WTC11 (cell line): ENCODE measurements around the gene ADIPOQ. TPM values are rescaled to one million over a fixed set of nuclear protein-coding genes. Genes with fewer than 3 reads are reported as not detected.
"Not testable (repeated sequence)": the region's sequence is repeated elsewhere in the genome, so short reads cannot be mapped to it uniquely, and the experiment has no call there.

Experiments
- ATAC-seq: fragments of 200-7000 bp; cut with Tn5 transposase; 2 replicates; pipeline ENCODE4 v1.10.0; 2021; ENCODE audit warnings: mild to moderate bottlenecking, moderate library complexity
- CTCF ChIA-PET: fragments of 300-600 bp; sonication (Branson Sonifier 250); formaldehyde crosslinking; loops from one replicate; lab custom pipeline; 2021; ENCODE audit warnings: antibody characterized with exemption; lab: Charles Lee
- POLR2A ChIA-PET: fragments of 350-600 bp; sonication (Branson Sonifier 250); formaldehyde crosslinking; loops from one replicate; lab custom pipeline; 2021; ENCODE audit warnings: antibody characterized with exemption; lab: Charles Lee
- DNase-seq: peaks from one replicate; pipeline ENCODE4 v3.0.0; 2021; ENCODE audit warnings: low spot score
- H3K27ac Mint-ChIP-seq: 2 replicates; pipeline ENCODE4 v1.8.0; 2021; ENCODE audit warnings: mixed read lengths
- H3K27me3 Mint-ChIP-seq: 2 replicates; pipeline ENCODE4 v1.8.0; 2021; ENCODE audit warnings: low read depth, mild to moderate bottlenecking, moderate library complexity, mixed read lengths
- H3K36me3 Mint-ChIP-seq: 2 replicates; pipeline ENCODE4 v1.8.0; 2021; ENCODE audit warnings: mixed read lengths
- H3K4me1 Mint-ChIP-seq: 2 replicates; pipeline ENCODE4 v1.8.0; 2022; ENCODE audit warnings: mixed read lengths
- H3K4me3 Mint-ChIP-seq: 2 replicates; pipeline ENCODE4 v1.8.0; 2021; ENCODE audit warnings: mild to moderate bottlenecking, moderate library complexity, mixed read lengths
- H3K9me3 Mint-ChIP-seq: 2 replicates; pipeline ENCODE4 v1.8.0; 2021; ENCODE audit warnings: mixed read lengths
- CREM ChIP-seq: sonication (generic); formaldehyde crosslinking; IDR thresholded peaks from 2 replicates; pipeline ENCODE4 v1.8.1; 2022; ENCODE audit warnings: mild to moderate bottlenecking, missing genetic modification reagents, moderate library complexity
- ETV6 ChIP-seq: sonication (generic); formaldehyde crosslinking; IDR thresholded peaks from 2 replicates; pipeline ENCODE4 v1.8.1; 2022; ENCODE audit warnings: mild to moderate bottlenecking, missing genetic modification reagents
- HMGXB4 ChIP-seq: sonication (generic); formaldehyde crosslinking; IDR thresholded peaks from 2 replicates; pipeline ENCODE4 v1.8.1; 2023; ENCODE audit warnings: mild to moderate bottlenecking, moderate library complexity, missing genetic modification reagents
- JAZF1 ChIP-seq: fragments of 250-450 bp; sonication (Bioruptor Pico); IDR thresholded peaks from 2 replicates; pipeline ENCODE4 v1.9.0; 2021; ENCODE audit warnings: moderate library complexity, mild to moderate bottlenecking, inconsistent platforms
- NFE2L1 ChIP-seq: sonication (generic); formaldehyde crosslinking; IDR thresholded peaks from 2 replicates; pipeline ENCODE4 v1.8.1; 2023; ENCODE audit warnings: missing genetic modification reagents
- SMAD4 ChIP-seq: sonication (generic); formaldehyde crosslinking; IDR thresholded peaks from 2 replicates; pipeline ENCODE4 v1.8.0; 2022; ENCODE audit warnings: mild to moderate bottlenecking, missing genetic modification reagents
- TEAD1 ChIP-seq: sonication (generic); formaldehyde crosslinking; IDR thresholded peaks from 2 replicates; pipeline ENCODE4 v1.8.0; 2022; ENCODE audit warnings: mild to moderate bottlenecking, missing genetic modification reagents
- USF1 ChIP-seq: sonication (generic); formaldehyde crosslinking; IDR thresholded peaks from 2 replicates; pipeline ENCODE4 v1.8.0; 2022; ENCODE audit warnings: mild to moderate bottlenecking, missing genetic modification reagents
- ZNF232 ChIP-seq: sonication (generic); formaldehyde crosslinking; IDR thresholded peaks from 2 replicates; pipeline ENCODE4 v1.8.0; 2022; ENCODE audit warnings: mild to moderate bottlenecking, missing genetic modification reagents
- ZNF263 ChIP-seq: sonication (generic); formaldehyde crosslinking; IDR thresholded peaks from 2 replicates; pipeline ENCODE4 v1.8.1; 2022; ENCODE audit warnings: low read depth, mild to moderate bottlenecking, moderate library complexity, missing genetic modification reagents
- ZNF512 ChIP-seq: sonication (generic); formaldehyde crosslinking; IDR thresholded peaks from 2 replicates; pipeline ENCODE4 v1.8.1; 2022; ENCODE audit warnings: missing genetic modification reagents, borderline replicate concordance
- total RNA-seq: library from RNA; stranded (reverse); gene quantifications from 3 replicates; pipeline ENCODE4 v1.2.3, GENCODE V29; 2021
- TF ChIP-seq, protein P1 (sequence below): sonication (generic); formaldehyde crosslinking; IDR thresholded peaks from 2 replicates; pipeline ENCODE4 v1.8.1; 2023; ENCODE audit warnings: mild to moderate bottlenecking, missing genetic modification reagents
- TF ChIP-seq, protein P2 (sequence below): fragments of 250-450 bp; sonication (Bioruptor Pico); IDR thresholded peaks from 2 replicates; pipeline ENCODE4 v1.9.0; 2021; ENCODE audit warnings: mild to moderate bottlenecking, borderline replicate concordance
- TF ChIP-seq, protein P3 (sequence below): sonication (generic); formaldehyde crosslinking; IDR thresholded peaks from 2 replicates; pipeline ENCODE4 v1.8.1; 2022; ENCODE audit warnings: mild to moderate bottlenecking, moderate library complexity, missing genetic modification reagents
- TF ChIP-seq, protein P4 (sequence below): sonication (generic); formaldehyde crosslinking; IDR thresholded peaks from 2 replicates; pipeline ENCODE4 v1.8.1; 2022; ENCODE audit warnings: low read depth, mild to moderate bottlenecking, moderate library complexity, missing genetic modification reagents, borderline replicate concordance

ADIPOQ gene
- total RNA-seq, 1 experiment from 2014 or later: not detected

GRCh38 chr3:186802701-186803100 is 39.8 kb upstream of the ADIPOQ start (continued):
- TF ChIP-seq USF1 (CRISPR knock-in tag): no peak
- no peak for TF ChIP-seq ETV6
- TF ChIP-seq, protein P1, sequence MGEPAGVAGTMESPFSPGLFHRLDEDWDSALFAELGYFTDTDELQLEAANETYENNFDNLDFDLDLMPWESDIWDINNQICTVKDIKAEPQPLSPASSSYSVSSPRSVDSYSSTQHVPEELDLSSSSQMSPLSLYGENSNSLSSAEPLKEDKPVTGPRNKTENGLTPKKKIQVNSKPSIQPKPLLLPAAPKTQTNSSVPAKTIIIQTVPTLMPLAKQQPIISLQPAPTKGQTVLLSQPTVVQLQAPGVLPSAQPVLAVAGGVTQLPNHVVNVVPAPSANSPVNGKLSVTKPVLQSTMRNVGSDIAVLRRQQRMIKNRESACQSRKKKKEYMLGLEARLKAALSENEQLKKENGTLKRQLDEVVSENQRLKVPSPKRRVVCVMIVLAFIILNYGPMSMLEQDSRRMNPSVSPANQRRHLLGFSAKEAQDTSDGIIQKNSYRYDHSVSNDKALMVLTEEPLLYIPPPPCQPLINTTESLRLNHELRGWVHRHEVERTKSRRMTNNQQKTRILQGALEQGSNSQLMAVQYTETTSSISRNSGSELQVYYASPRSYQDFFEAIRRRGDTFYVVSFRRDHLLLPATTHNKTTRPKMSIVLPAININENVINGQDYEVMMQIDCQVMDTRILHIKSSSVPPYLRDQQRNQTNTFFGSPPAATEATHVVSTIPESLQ: no peak
- TF ChIP-seq, protein P2, sequence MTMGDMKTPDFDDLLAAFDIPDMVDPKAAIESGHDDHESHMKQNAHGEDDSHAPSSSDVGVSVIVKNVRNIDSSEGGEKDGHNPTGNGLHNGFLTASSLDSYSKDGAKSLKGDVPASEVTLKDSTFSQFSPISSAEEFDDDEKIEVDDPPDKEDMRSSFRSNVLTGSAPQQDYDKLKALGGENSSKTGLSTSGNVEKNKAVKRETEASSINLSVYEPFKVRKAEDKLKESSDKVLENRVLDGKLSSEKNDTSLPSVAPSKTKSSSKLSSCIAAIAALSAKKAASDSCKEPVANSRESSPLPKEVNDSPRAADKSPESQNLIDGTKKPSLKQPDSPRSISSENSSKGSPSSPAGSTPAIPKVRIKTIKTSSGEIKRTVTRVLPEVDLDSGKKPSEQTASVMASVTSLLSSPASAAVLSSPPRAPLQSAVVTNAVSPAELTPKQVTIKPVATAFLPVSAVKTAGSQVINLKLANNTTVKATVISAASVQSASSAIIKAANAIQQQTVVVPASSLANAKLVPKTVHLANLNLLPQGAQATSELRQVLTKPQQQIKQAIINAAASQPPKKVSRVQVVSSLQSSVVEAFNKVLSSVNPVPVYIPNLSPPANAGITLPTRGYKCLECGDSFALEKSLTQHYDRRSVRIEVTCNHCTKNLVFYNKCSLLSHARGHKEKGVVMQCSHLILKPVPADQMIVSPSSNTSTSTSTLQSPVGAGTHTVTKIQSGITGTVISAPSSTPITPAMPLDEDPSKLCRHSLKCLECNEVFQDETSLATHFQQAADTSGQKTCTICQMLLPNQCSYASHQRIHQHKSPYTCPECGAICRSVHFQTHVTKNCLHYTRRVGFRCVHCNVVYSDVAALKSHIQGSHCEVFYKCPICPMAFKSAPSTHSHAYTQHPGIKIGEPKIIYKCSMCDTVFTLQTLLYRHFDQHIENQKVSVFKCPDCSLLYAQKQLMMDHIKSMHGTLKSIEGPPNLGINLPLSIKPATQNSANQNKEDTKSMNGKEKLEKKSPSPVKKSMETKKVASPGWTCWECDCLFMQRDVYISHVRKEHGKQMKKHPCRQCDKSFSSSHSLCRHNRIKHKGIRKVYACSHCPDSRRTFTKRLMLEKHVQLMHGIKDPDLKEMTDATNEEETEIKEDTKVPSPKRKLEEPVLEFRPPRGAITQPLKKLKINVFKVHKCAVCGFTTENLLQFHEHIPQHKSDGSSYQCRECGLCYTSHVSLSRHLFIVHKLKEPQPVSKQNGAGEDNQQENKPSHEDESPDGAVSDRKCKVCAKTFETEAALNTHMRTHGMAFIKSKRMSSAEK (CRISPR knock-in tag): no peak
- TF ChIP-seq, protein P3, sequence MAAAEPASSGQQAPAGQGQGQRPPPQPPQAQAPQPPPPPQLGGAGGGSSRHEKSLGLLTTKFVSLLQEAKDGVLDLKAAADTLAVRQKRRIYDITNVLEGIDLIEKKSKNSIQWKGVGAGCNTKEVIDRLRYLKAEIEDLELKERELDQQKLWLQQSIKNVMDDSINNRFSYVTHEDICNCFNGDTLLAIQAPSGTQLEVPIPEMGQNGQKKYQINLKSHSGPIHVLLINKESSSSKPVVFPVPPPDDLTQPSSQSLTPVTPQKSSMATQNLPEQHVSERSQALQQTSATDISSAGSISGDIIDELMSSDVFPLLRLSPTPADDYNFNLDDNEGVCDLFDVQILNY: no peak
- TF ChIP-seq CREM (CRISPR knock-in tag): no peak
- TF ChIP-seq NFE2L1 (CRISPR knock-in tag): no peak
- TF ChIP-seq ZNF232: no peak
- TF ChIP-seq JAZF1 (CRISPR knock-in tag): no peak
- no peak for TF ChIP-seq HMGXB4 (CRISPR knock-in tag)
- no peak for TF ChIP-seq ZNF512 (CRISPR knock-in tag)
- no peak for TF ChIP-seq ZNF263 (CRISPR knock-in tag)
- TF ChIP-seq, protein P4, sequence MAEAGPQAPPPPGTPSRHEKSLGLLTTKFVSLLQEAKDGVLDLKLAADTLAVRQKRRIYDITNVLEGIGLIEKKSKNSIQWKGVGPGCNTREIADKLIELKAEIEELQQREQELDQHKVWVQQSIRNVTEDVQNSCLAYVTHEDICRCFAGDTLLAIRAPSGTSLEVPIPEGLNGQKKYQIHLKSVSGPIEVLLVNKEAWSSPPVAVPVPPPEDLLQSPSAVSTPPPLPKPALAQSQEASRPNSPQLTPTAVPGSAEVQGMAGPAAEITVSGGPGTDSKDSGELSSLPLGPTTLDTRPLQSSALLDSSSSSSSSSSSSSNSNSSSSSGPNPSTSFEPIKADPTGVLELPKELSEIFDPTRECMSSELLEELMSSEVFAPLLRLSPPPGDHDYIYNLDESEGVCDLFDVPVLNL: no peak
- TF ChIP-seq TEAD1 (CRISPR knock-in tag): no peak
- no peak for TF ChIP-seq SMAD4

DNA sequence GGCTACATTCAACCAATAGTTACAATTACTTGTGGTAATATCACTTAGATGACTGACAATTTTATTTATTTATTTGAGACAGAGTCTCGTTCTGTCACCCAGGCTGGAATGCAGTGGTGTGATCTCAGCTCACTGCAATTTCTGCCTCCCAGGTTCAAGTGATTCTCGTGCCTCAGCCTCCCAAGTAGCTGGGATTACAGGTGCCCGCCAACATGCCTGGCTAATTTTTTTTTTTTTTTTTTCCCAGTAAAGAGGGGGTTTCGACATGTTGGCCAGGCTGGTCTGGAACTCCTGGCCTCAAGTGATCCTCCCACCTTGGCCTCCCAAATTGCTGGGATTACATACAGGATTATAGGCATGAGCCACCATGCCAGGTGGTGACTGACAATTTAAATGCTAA is 39.1 kb upstream of the ADIPOQ start:
- Mint-ChIP-seq H3K4me1 (peaks cover 16% of the 10 kb centered on the region), H3K36me3 (peaks cover 47% of the 10 kb centered on the region)
- POLR2A ChIA-PET, ATAC-seq, H3K9me3 Mint-ChIP-seq, H3K4me3 Mint-ChIP-seq, H3K27me3 Mint-ChIP-seq, H3K27ac Mint-ChIP-seq, DNase-seq: not testable (repeated sequence)
- CTCF ChIA-PET: interaction anchor here (0.6 kb wide), 1 partner anchor 135 kb away, joined by 3 read pairs; no protein-coding TSS in a partner anchor
